Measurements from ENCODE around the gene HSBP1. TPM values are rescaled to one million over a fixed set of nuclear protein-coding genes. Genes with fewer than 3 reads are reported as not detected.

Gene HSBP1
- total and polyA plus RNA-seq, 2 of the 8 experiments (the other 6 are each of a cell fraction or from before 2014, with no cell fraction given), result 78.4 to 219 TPM

DNA sequence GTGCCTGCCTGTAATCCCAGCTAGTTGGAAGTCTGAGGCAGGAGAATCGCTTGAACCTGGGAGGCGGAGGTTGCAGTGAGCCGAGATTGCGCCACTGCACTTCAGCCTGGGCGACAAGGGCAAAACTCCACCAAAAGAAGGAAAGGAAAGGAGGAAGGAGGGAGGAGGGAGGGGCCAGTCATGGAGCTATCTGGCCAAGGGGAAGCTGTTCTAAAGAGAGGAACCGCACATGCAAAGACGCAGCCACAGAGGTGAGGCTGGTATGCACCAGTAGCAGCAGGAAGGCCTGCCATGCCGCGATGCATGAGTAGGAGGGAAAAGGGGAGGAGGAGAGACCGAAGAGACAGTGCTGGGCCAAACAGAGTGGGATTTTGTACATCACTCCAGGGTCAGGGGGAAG is 35.9 kb downstream of the HSBP1 start:
- peak overlapping the region; percentile 85 for H3K18ac ChIP-seq (ENCODE audit: extremely low read depth, low read length)
- ChIA-PET CTCF (ENCODE audit: partially characterized antibody) (interaction anchor here (0.8 to 4.2 kb wide), 5 partner anchors 9 to 41 kb away, joined by 3 to 34 read pairs (median 3); no protein-coding TSS in a partner anchor), POLR2A (ENCODE audit: partially characterized antibody) (interaction anchor here (1.3 to 5.9 kb wide), 5 partner anchors 10 to 39 kb away, joined by 3 to 54 read pairs (median 5); no protein-coding TSS in a partner anchor)
- H2BK5ac ChIP-seq (ENCODE audit: low read depth, low read length), result peak overlapping the region; percentile 89
- peak overlapping the region; percentile 98 for H4K91ac ChIP-seq (replicated peaks; ENCODE audit: insufficient read length, low read length)
- H2AFZ ChIP-seq (ENCODE audit: low read length), result peak overlapping the region; percentile 6
- H3K4me2 ChIP-seq (ENCODE audit: insufficient read depth in 1 of 2, low read depth in 2 of 2, low read length in 2 of 2), result peak overlapping the region in 1 of 2 experiments; percentile 42; a peak in 1 of 4 replicates
- peak overlapping the region; percentile 12; the same call in 1 of the 2 replicates for H3K27ac ChIP-seq (ENCODE audit: low read depth, low read length)
- H3K4me3 ChIP-seq (ENCODE audit: extremely low read depth in 1 of 4, insufficient read depth in 2 of 4, low read depth in 3 of 4, low read length in 4 of 4), result no peak overlapping the region
- H2BK20ac ChIP-seq (ENCODE audit: low read length), result peak overlapping the region; percentile 100
- H3K23ac ChIP-seq (ENCODE audit: insufficient read length), result no peak overlapping the region
- 0 out of 2 replicates have a peak overlapping the region, but pooled peaks have one; percentile 88 for H2AK5ac ChIP-seq (ENCODE audit: low read depth, low read length)
- no peaks in the 10 kb centered on the region for H3K79me1 ChIP-seq (ENCODE audit: low read depth, low read length)
- H3K4me1 ChIP-seq (replicated peaks in 1 of 4; ENCODE audit: control insufficient read depth in 3 of 4, insufficient read depth in 4 of 4, low read length in 3 of 4), result peaks cover 15 to 30% (median 23%) of the 10 kb centered on the region in 4 experiments
- H3K4ac ChIP-seq (replicated peaks; ENCODE audit: insufficient read length, low read depth, low read length), result peak overlapping the region; percentile 55
- no peaks in the 10 kb centered on the region for H3K36me3 ChIP-seq (ENCODE audit: control insufficient read depth in 2 of 4, insufficient read depth in 4 of 4, low read length in 3 of 4)
- no peaks in the 10 kb centered on the region for H4K20me1 ChIP-seq (replicated peaks in 1 of 2; ENCODE audit: control insufficient read depth in 1 of 2, insufficient read depth in 2 of 2, low read length in 2 of 2)
- H3K23me2 ChIP-seq (ENCODE audit: low read depth, low read length), result no peaks in the 10 kb centered on the region
- H3K14ac ChIP-seq (ENCODE audit: insufficient read length), result no peak overlapping the region
- H3K56ac ChIP-seq (replicated peaks; ENCODE audit: insufficient read length, low read depth, low read length), result no peak overlapping the region
- no peak overlapping the region for H3K9ac ChIP-seq (replicated peaks in 1 of 4; ENCODE audit: extremely low read depth in 1 of 4, low read depth in 3 of 4, low read length in 3 of 4)
- no peak overlapping the region; the same call in 1 of the 2 replicates for H4K8ac ChIP-seq (ENCODE audit: extremely low read depth, insufficient read depth, low read length)
- peak overlapping the region; percentile 64 for H4K5ac ChIP-seq (ENCODE audit: insufficient read length, low read depth, low read length)
- no peaks in the 10 kb centered on the region for H3K79me2 ChIP-seq (ENCODE audit: control insufficient read depth in 1 of 2, insufficient read depth in 2 of 2, low read length in 2 of 2)
- H2BK15ac ChIP-seq (ENCODE audit: low read length), result peak overlapping the region; percentile 29; the same call in 1 of the 2 replicates
- peak overlapping the region; percentile 68 for H2BK120ac ChIP-seq (replicated peaks; ENCODE audit: low read depth, low read length)
- 42% methylated on average over 10 of the region's 10 CpGs; no CpG with 5 or more reads in 1 of the 2 experiments for WGBS, 2 experiments (ENCODE audit: extremely low coverage in 1 of 2, insufficient coverage in 1 of 2, insufficient read length in 1 of 2, insufficient replicate concordance in 2 of 2, low coverage in 1 of 2, low lambda C conversion rate in 2 of 2, missing lambda C conversion rate in 1 of 2)
- H3K27me3 ChIP-seq (replicated peaks in 1 of 4; ENCODE audit: control insufficient read depth in 3 of 4, extremely low read depth in 1 of 4, insufficient read depth in 3 of 4, low read length in 3 of 4), result no peaks in the 10 kb centered on the region
- H3K9me3 ChIP-seq (ENCODE audit: insufficient read depth in 2 of 2, low read depth in 1 of 2, low read length in 1 of 2), result no peaks in the 10 kb centered on the region
- no peak for DNase-seq (ENCODE audit: low read depth in 1 of 2, low spot score in 2 of 2)
- FAIRE-seq, result no peak
- H2BK12ac ChIP-seq (ENCODE audit: low read depth, low read length), result peak overlapping the region; percentile 99
- no peak for TF ChIP-seq CBX5 (IDR thresholded peaks at IDR 0.05; ENCODE audit: low read depth, low read length)
- no peak for TF ChIP-seq NRF1 (IDR thresholded peaks at IDR 0.05; ENCODE audit: low read depth, low read length)
- TF ChIP-seq FOSL1 (IDR thresholded peaks at IDR 0.05; ENCODE audit: insufficient read depth, low read depth, low read length), result no peak
- TF ChIP-seq SIX5 (IDR thresholded peaks at IDR 0.05; ENCODE audit: low read depth, low read length), result no peak
- TF ChIP-seq JUND (IDR thresholded peaks at IDR 0.05; ENCODE audit: low read length), result no peak
- TF ChIP-seq, protein P1, sequence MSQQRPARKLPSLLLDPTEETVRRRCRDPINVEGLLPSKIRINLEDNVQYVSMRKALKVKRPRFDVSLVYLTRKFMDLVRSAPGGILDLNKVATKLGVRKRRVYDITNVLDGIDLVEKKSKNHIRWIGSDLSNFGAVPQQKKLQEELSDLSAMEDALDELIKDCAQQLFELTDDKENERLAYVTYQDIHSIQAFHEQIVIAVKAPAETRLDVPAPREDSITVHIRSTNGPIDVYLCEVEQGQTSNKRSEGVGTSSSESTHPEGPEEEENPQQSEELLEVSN (IDR thresholded peaks at IDR 0.05), result peak; percentile 47
- no peak for TF ChIP-seq KDM5A (IDR thresholded peaks at IDR 0.05; ENCODE audit: low read length)
- TF ChIP-seq CEBPB (IDR thresholded peaks at IDR 0.05; ENCODE audit: low read depth, low read length), result 0 out of 2 replicates have a peak, but pooled peaks have one; percentile 33
- TF ChIP-seq POU5F1 (IDR thresholded peaks at IDR 0.05; ENCODE audit: low read depth, low read length), result no peak
- no peak for TF ChIP-seq CREB1 (IDR thresholded peaks at IDR 0.05)
- TF ChIP-seq BCL11A (IDR thresholded peaks at IDR 0.05; ENCODE audit: low read depth in 2 of 2, low read length in 2 of 2), result no peak
- no peak for TF ChIP-seq SP2 (IDR thresholded peaks at IDR 0.05; ENCODE audit: low read length)
- TF ChIP-seq, protein P2, sequence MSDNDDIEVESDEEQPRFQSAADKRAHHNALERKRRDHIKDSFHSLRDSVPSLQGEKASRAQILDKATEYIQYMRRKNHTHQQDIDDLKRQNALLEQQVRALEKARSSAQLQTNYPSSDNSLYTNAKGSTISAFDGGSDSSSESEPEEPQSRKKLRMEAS (IDR thresholded peaks at IDR 0.05), result peak; percentile 70
- TF ChIP-seq POLR2A (IDR thresholded peaks at IDR 0.05; ENCODE audit: control extremely low read depth in 1 of 2, low read depth in 2 of 2, low read length in 2 of 2), result no peak

All from H1 (cell line).